NOMO-1 (cell line): ENCODE data around the gene XRCC3.
"Not testable (repeated sequence)": the region's sequence is repeated elsewhere in the genome, so short reads cannot be mapped to it uniquely, and the experiment has no call there.

Source experiments
- DNase-seq, 2 experiments: peaks; one replicate each; lab custom pipeline; 2025; ENCODE audit not compliant: unreplicated experiment in 2 of 2; lab: John Stamatoyannopoulos, UW

XRCC3 gene

DNA sequence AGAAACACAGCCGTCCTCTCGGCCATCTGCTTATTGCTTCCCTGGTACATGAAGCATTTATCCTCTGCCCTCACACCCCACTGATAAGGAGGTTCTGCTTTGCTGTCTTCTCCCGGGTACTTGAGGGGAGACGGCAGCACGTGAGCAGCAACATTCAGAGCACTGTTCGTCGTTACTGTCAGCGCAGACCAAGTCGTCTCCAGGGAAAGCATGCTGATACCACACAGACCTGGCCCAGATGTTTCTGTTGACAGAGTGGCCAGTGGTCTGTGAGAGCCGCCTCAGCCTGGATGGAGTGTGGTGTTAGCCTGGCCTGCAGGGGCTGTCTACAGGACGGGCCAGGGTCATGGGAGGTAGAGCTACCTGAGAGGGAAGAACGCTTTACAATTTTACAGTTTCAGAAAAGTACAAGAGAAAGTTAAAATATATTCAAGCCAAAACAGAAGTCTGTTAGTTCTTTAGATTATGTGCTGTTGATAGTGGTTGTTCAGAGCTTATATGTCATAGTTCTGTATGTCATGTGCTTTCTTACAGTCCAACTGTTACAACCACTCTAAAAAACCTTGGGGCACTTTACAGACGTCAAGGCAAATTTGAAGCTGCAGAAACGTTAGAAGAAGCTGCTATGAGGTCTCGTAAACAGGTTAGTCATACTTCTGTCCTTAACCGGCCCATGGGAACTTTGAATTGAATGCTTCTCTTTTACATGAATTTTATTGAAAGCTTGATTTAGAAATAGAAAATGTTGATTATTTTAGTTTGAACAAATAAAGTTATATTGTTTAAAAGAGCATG, 38.2 kb downstream of the XRCC3 start:
- no peak for DNase-seq

DNA sequence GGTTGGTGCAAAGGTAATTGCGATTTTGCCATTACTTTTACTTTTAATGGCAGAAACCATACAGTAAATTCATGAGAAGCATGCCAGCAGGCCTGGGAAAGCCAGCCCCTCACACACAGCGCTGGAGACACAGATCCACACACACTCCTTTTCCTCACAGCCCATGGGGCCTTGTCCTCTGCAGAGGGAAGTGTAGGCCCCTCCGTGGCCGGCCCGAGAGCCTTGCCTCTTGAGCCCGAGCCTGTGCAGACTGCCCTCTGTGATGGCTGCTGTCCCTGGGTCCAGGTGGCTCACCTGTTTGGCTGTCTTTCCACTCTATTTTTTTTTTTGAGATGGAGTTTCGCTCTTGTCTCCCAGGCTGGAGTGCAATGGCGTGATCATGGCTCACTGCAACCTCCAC, 39.3 kb downstream of the XRCC3 start:
- no peak for DNase-seq

DNA sequence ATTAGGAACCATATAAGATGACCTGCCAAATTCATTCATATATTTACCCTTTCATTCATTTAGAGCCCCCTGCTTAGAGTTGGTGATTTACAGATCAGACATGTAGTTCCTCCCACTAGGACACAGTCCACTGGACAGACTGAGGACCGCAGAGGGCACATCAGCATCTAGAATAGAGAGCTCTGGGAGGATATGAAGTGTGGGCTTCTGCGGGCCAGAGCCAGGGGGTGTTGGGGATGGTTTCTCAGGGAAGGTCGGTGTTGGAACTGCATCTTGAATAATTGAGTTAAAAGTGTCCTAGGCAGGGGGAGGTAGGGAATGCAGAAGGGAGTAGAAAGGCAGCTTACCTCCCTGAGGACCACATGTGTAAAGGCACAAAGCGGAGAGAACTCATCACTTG, 43.3 kb downstream of the XRCC3 start:
- no peak for DNase-seq

DNA sequence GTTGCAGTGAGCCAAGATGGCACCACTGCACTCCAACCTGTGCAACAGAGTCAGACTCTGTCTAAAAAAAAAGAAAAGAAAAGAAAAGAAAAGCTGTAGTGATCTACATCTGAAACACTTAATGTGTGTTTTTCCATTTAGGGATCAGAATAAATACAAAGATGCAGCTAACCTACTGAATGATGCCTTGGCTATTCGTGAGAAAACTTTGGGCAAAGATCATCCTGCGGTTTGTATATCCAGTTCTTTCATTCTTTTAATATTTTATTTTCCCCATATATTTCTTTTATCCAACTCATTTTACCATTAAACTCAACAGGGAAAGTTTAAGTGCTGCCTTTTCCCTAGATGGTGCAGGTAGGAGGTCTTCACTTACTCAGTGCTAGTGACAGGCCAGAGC, 45.9 kb downstream of the XRCC3 start:
- DNase-seq, result no peak

DNA sequence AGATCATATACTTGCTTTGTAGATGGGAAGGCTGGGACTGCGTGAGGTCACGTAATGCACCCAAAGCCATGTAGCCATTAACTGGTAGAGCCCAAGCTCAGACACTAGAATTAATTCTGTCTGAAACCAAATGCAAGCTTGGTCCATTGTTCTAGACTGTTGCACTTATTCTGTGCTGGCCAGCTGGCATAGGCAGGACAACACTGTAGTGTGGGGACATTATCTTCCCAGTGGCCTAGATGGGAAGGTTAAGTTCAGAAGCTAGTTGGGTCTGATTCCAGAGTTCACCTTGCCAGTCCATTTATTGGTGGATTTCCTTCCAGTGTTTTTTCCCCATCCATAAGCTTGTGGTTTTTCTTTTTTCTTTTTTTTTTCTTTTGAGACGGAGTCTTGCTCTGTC, 47.1 kb downstream of the XRCC3 start:
- no peak for DNase-seq

DNA sequence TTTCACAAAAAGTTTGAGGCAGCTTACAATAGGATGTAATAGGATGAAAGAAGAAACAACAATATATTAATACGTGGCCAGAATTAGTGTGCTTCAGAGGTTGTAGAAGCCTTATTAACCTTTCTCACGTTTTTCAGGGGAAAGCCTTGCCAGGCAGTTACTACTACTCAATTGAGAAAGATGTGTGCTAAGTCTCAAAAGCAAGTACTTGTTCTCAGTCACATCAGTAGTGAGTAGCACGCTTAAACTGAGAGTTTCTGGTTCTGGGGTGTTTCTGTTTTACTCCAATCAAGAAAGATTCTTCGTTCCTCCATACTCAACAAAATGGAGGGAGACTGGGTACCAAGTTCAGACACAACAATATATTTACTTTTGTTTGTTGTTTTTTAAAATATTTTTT, 47.6 kb downstream of the XRCC3 start:
- DNase-seq, result no peak

DNA sequence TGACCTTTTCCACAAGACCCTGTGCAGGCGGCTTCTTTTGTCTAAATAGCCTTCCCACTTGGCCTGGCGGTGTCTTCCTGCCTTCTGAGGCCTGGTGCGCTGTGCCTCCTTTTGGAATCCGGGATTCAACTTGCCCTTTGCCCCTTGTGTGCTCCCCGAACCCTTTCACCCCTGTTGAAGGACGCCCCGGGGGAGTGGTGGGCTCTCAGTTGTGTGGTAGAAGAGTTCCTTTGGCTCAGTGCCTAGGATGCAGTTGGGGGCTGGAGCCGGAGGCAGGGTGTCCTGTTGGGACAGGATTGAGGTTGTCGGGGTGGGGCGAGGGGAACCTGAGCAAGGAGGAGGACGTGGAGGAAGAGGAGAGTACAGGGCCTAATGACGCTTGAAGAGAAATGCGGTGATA, 51.7 kb downstream of the XRCC3 start:
- no peak for DNase-seq

DNA sequence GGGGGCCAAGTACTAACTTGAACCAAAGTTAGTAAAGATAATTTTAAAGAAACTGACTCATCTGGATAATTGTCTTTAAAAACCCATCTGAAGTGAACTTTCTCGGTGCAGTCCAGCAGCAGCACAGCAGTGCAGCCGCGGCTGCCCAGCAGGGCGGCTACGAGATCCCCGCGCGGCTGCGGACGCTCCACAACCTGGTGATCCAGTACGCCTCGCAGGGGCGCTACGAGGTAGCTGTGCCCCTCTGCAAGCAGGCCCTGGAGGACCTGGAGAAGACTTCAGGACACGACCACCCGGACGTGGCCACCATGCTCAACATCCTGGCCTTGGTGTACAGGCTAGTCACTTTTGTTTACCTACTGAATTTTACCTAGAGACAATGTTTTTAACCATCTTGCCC, 52.7 kb downstream of the XRCC3 start:
- no peak for DNase-seq

DNA sequence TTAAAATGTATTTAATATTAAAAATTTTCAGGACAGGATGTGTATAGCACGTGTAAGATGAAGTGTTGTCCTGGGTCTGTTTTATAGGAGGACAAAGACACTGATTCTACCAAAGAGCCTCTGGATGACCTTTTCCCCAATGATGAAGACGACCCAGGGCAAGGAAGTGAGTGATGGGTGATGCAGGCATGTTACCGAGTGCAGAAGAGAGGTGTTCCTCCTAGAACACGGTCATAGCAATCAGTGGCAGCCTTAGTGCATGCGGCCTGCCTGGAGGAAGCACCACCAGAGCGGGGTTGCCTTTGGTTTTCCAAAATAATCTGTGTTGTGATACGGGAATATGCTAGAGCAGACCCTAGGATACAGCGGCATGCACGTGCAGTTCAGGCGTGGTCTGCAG, 53.2 kb downstream of the XRCC3 start:
- DNase-seq, result no peak

DNA sequence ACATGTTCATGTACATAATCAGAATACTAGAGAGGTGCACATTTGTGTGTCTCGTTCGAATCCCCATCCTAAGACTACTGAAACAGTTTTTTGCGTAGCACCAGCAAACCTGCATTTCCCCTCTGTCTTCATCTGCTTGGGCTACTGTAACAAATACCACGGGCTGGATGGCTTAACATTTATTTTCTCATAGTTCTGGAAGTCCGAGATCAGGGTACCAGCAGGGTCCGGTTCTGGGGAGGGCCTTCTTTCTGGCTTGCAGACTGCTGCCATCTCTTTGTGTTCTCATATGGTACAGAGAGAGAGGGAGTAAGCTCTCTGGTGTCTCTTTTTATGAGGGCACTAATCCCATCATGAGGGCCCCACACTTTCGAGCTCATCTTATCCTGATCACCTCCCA, 55.6 kb downstream of the XRCC3 start:
- no peak for DNase-seq

DNA sequence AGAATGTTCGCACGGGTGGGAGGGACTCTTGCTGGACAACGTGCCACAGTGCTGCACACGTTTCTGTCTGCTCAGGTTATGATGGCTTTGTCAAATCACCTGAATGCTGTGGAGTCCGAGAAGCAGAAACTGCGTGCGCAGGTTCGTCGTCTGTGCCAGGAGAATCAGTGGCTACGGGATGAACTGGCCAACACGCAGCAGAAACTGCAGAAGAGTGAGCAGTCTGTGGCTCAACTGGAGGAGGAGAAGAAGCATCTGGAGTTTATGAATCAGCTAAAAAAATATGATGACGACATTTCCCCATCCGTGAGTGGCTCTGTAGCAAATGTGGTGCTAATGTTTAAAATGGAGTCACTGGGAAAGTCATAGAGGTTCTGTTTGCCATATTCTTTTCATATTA, 57.8 kb downstream of the XRCC3 start:
- DNase-seq, result no peak

DNA sequence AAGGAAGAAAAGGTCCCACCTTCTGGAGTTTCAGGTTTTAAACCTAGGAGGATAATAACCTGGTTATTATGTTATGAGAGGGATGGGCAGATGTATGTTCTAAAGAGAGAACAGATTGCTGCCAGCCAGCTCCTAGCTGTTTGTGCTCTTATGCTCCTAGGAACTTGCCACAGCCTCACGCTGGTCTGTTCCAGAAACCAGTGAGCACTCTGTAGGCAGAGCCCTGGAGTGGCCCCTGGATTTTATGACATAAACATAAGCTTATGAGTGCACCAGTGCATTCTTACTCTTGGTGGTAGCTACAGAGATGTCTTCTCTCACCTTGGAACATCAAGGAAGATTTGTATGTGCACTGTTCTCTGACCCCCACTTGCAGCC, 58.5 kb downstream of the XRCC3 start:
- DNase-seq, result no peak

DNA sequence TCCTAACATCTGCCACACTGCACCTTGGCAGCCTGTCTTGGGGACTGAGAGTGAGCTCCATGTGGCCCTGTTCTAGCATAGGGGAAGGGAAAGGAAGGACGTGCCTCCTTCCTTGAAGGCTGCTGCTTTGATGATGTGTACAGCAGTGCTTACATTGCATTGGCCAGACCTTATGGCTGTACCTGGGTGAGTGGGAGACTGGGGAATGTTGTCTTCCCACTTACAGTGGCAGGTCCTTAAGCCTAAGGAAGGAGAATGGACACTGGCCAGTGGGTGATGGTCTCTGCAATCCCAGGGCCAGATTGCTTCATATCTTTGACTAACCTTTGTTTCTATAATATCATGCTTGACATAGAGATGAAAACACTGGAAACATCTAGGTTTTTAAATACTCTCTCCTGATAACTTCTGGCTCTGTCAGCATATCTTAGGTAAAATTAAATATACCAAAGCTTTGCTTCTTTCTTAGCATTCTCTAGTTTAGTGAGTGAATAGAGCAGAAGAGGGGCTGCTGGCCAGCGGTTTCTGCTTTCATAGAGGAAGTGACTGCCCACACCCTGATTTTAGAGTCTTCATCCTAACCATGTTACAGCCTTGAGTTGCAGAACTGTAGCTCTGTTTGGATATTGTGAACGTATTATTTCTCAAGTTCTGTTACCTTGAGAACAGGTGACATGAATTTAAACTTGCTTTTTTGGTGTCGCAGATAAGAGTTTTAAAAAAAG, 59.1 kb downstream of the XRCC3 start:
- DNase-seq, result peak; percentile 8 to 31

DNA sequence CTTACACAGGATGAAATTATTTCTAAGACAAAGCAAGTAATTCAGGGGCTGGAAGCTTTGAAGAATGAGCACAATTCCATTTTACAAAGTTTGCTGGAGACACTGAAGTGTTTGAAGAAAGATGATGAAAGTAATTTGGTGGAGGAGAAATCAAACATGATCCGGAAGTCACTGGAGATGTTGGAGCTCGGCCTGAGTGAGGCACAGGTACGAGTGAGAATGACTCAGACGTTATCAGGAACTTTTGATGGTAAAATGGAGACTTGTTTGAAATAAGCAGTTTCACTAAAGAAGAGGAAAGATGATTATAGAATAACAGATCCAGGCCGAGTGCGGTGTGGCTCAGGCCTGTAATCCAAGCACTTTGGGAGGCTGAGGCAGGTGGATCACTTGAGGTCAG, 60.6 kb downstream of the XRCC3 start:
- no peak for DNase-seq

DNA sequence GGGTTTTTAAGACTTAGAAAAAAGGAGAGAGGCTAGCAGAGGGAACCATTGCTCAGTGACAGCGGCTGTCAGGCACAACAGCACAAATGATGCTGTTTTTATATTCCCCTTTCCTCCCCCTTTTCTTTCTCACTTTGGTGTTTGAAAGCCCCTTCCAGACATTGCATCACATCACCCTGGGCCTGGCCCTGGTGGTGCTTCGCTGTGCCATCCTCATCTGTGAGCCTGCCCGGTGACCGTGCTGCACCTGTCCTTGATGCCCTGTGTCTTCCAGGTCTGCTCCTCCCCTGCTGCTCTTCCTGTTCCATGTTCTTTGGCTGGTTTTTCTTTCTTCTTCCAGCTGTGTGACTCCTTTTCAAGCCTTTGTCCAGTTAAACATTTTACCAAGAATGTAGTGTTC, 61.4 kb downstream of the XRCC3 start:
- DNase-seq, result no peak

DNA sequence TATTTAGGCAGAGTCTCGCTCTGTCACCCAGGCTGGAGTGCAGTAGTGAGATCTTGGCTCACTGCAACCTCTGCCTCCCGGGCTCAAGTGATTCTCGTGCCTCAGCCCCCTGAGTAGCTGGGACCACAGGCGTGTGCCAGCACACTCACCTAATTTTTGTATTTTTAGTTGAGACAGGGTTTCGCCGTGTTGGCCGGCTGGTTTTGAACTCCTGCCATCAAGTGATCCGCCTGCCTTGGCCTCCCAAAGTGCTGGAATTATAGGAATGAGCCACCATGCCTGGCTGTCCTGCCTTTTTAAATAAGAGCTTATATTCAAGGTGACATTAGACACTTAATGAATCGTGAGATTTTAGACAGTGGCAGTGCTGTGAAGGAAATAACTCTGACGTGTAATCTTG, 61.9 kb downstream of the XRCC3 start:
- not testable (repeated sequence) for DNase-seq

DNA sequence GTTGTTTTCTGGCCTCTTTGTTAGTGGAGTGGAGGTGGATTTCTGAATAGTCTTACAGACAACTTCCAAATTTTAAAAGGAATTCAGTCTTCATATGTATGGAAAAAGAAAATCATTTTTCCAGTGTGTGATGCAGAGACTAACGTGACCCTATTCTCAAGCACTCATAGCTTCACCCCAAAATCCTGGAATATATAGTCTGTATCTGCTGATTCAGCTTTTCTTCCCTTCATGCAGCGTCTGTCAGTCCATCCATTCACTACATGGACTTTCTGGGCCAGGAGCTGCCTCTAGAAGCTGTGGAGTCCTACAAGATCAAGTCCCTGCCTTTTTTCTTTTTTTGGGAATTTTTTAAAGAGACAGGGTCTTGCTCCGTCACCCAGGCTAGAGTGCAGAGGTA, 62.4 kb downstream of the XRCC3 start:
- no peak for DNase-seq

DNA sequence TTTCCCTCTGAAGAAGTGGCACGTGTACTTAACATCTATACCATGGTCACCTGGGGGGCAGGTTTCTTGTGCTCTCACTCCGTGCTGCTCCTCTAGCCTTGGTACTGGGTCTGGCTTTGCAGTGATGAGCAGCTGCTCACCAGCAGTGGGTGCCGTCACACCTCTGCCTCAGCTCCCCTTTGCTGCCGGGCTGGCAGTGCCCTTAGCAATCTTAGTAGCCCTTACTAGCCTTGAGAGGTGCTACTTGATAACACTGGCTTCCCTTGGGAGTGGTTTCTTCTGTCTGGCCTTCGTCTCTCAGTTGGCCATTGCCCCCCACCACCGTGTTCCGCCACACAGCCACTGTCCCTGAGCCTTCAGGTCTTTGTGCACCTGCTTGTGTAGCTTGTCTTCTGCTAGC, 63.7 kb downstream of the XRCC3 start:
- DNase-seq, result no peak

DNA sequence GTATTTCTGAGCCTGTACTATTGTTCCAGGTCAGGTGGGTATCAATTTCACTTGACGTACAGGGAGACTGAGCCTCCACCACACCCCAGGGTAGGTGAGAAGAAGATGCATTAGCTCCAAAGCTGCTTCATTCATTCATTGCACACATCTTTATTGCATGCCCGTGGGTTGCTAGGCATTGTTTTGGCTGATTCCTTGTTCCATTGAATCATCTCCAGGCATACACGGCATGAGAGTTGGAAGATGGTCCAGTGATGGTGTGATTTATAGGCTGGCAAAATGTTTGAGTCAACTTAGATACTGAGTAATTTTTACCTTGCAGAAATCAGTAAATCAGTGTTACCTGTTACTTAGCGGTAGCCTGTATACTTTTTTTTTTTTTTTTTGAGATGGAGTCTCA, 65.0 kb downstream of the XRCC3 start:
- no peak for DNase-seq

DNA sequence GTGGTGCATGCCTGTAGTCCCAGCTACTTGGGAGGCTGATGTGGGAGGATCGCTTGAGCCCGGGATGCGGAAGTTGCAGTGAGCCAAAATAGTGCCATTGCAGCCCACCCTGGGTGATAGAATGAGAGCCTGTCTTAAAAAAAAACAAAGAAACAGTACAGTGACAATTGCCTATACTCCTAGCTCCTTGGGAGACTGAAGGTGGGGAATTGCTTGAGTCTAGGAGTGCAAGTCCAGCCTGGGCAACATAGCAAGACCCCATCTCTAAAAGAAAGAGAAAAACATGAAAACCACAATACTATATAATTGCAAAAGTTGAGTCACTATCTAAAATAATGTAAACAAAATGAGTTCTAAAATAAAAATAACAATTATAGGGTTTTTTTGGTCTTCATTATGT, 66.2 kb downstream of the XRCC3 start:
- DNase-seq, result no peak
